Left ventricle myocardium superior (tissue), 1 donor: ENCODE results near the gene PRKD1. TPM values are rescaled to one million over a fixed set of nuclear protein-coding genes. Genes with fewer than 3 reads are reported as not detected.

Experiments used
- ATAC-seq: fragments of 200-7000 bp; cut with Tn5 transposase; one replicate; pipeline ENCODE4 v1.9.1; 2020; ENCODE audit warnings: mild to moderate bottlenecking, moderate library complexity
- DNase-seq: peaks from one replicate; pipeline ENCODE4 v3.0.0-alpha.2; 2020
- intact Hi-C: fragments of 100-400 bp; cut with micrococcal nuclease; formaldehyde crosslinking; loops from one replicate; pipeline ENCODE4 v1.11.0; 2022
- total RNA-seq: library from RNA; stranded (reverse); fragmentation: NEBNext Ultra II Directional; extraction: Animal tissue kit (Norgen Biotek cat#: 25700); gene quantifications from one replicate; pipeline ENCODE4 v1.2.1, GENCODE V29; 2021
- donor health status: DM: no; HTN: yes; CAD: no; lungs with severe emphysema.

PRKD1 gene
- total RNA-seq, 1 donor from 2014 or later: 3.0 TPM

DNA sequence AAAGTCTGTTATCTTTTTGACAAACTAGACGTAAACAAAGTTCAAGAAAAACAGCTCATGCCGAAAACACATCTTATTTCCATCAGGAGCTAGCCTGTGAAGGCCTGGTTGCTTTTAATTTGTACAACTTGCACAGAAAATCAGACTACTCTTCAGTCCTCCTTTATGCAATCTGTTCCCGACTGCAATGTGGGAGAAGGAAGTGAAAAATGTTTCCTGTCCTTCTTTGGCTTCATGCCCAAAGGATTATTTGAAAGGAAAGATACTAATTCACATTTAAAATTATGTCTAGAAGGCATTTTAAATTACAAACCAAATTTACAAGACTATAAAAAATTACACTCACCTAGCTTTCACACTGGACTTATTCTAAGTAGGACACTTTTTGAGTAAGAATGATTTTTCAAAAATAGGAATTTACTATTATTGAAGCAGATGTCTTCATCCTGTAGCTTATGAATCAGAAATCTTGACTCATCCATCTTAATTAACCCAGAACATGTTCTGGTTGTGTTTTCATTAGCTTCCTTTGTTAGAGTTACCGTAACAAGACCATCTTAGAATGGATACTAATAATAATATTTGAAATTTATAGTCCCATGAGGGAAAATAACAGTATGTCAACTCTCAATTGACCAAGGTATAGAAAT, 272.6 kb downstream of the PRKD1 start:
- ATAC-seq (no peak), DNase-seq (no peak)

DNA sequence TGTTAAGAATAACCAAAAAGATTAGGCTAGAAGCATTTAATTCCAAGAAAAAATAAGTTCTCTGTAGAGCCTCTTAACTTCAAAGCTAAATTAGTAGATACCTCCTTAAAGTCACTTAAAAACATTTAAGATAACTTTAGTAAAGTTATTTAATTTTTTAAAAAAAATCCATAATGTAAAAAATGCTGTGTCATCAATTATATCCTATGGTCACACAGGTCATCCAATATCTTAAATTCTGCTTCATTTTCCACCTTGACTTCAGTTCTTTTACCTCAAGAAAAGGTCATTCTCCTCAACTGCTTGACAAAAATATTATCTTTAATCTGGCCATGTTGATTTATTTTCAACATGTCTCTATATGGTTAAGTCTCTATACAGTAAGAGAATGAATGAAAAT, 274.3 kb downstream of the PRKD1 start:
- no peak for DNase-seq

More for the DNA sequence above, 272.6 kb downstream of the PRKD1 start:
- intact Hi-C loops: no loop called here

DNA sequence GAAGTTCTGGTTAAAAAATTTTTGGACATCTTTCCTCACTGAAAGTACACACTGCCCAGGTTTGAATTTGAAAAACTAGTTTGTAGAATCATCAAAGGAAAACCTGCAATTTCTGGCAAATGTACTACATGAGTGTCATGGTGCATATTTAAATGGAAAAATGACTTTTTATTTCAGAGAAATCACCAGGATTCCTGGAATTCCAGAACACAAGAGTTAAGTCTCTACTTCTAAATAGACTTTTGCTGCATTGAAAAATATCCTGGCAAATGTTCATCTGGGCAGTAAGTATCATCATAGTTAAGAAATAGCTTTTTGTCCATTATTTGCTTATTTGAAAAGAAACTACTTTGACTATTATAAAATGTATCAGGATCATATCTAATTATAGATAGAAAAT, 275.1 kb downstream of the PRKD1 start:
- DNase-seq (no peak), ATAC-seq (no peak)
- intact Hi-C loops: no loop called here

More for the DNA sequence above, 274.3 kb downstream of the PRKD1 start:
- intact Hi-C loops: no loop called here
- no peak for ATAC-seq

DNA sequence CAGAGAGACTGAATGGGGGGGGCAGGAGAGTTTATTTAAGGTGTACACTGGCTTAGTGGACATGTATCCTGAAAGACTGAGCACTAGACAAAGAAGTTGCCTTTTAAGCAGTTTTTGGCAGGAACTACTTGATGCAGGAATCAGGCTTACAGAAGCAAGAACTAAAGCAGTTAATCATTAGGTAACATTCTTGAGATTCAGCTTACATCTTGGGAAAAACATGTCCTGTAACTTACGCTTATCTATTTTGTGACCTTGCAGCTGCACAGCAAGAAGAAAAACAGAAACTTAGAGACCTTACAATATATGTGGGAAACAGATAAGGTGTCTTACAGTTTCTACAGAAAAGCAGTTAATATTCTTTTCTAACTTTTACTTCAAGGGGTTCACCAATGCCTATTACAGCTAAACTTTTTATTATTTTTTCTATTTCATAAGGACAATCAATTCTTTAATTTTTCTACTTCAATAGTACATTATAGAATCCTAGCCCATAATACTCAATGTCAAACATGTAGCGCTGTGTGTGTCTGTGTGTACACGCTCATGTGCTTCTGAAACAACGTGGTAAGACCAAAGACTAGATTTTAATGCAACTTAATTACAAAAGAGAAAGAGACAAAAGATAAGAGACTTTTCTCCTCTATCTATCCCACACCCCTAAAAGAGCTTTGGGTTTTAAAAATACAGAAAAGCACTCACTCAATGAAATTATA, 276.9 kb downstream of the PRKD1 start:
- intact Hi-C loops: no loop called here
- DNase-seq (no peak), ATAC-seq (no peak)

DNA sequence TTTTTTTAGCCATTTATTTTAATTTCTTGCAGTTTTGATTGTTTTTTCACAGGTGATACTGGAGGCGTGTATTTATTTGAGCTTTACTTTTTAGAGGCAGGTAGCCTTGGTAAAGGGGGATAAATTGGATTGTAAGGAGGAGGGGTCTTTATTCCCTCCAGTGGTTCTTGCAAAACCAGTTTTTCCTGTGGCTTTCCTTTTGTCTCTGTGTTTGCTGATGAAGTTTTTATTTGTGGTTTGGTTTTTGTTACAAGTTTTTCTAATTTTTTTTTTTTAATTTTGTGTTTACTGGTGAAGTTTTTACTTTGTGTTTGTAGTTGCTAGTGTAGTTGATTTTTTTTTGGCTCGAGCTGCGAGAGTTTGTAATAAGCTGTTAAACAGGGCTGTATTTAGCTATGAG, 278.5 kb downstream of the PRKD1 start:
- DNase-seq (no peak), ATAC-seq (no peak)
- intact Hi-C loops: no loop called here

GRCh38 chr14:29648045-29648444, 279.6 kb downstream of the PRKD1 start:
- ATAC-seq (no peak), DNase-seq (no peak)
- intact Hi-C loops: no loop called here

DNA sequence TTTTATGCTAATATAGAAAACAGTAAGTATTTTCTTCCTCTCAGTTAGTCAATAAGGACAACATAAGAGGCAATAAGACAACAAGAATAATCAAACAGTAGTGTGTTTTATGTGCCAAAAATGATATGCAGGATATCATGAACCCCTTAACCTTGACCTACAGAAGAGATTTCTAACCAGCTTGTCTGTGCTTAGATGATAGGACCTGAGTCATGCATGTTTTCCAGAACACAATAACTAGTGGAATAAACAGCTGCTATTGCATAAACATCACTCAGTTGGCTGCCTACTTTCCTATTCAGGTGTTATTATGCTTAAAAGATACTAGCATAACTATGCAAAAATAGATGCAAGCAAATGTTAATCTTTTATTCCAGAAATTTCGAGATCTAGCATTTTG, 282.5 kb downstream of the PRKD1 start:
- DNase-seq (no peak), ATAC-seq (no peak)
- intact Hi-C loops: no loop called here

DNA sequence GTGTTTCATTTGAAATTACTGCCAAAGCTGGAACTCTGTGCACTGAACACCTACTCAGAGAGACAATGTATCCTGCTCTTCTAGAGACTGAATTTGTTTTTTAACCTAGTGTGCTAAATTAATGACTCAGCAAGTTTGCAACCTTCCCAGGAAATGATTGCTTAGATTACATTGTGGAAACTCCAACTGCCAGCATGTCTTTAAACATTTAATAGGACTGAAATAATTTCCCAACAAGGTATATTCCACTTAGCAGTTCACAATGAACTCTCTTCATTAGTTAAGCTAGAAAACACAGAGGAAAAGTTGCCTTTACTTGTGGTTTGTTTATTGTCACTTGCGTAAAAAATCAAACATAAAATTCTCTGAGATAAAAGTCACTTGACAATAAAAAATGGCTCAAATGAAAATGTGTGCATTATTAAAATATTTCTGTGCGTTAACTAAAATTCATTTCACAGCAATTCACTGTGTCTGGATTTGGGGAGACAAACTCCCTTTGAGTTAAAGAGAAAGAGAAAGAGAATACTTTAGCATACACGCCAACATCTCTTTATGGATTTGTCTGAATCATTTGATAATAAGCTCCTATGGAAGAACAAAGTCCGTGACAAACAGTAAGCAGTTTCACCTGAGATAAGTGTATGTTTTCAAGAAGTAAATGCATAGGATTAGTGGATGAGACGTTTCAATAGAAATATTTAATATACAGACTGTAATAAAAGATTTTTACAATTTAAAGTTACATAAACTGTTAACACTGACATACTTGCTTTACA, 284.0 kb downstream of the PRKD1 start:
- ATAC-seq (no peak), DNase-seq (no peak)
- intact Hi-C loops: no loop called here

- peak; percentile 51 for DNase-seq
- intact Hi-C loops: no loop called here
- peak; percentile 81 for ATAC-seq
Measured at GRCh38 chr14:29637411-29637810, 290.2 kb downstream of the PRKD1 start.

DNA sequence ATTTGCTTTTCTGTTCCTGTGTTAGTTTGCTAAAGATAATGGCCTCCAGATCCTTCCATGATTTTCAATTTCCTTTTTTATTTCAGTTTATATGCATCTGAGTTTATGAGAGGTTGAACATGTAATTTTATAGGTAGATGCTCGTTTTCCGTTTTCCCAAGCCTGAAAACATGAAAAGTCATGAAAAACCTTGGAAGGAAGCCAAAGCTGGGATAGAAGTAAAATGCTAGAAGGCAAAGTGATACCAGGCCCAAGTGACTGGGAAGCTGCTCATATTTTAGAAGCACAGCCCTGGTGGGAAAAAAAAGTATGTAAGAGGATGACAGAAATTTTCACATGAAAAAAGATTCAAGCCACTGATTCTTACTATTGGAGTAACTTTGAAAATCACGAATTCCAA, 290.8 kb downstream of the PRKD1 start:
- DNase-seq (no peak), ATAC-seq (no peak)
- intact Hi-C loops: no loop called here

GRCh38 chr14:29630566-29631160, 297.0 kb downstream of the PRKD1 start:
- intact Hi-C loops: no loop called here
- DNase-seq (no peak), ATAC-seq (no peak)

- DNase-seq (no peak), ATAC-seq (no peak)
- intact Hi-C loops: no loop called here
Measured at GRCh38 chr14:29629839-29630238, 297.8 kb downstream of the PRKD1 start.

DNA sequence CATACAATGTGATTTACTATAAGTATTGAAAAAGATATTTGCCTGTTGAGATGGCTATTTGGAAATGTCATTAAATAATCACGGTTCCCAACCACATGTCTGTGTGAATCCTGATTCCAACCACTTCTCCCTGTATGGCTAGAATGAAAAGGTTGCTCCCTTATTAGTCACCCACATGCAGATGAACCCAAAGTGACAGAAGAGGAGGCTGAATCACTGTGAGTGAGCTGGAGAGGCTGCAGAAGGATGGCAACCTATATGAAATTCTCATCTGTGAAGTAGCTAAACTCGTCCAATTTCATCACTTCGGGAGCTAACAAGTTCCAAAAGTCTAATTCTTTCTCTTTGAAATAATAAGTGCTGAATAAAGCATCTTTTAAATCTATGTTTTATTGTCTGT, 300.5 kb downstream of the PRKD1 start:
- DNase-seq: no peak
- intact Hi-C loops: no loop called here
- ATAC-seq: no peak

DNA sequence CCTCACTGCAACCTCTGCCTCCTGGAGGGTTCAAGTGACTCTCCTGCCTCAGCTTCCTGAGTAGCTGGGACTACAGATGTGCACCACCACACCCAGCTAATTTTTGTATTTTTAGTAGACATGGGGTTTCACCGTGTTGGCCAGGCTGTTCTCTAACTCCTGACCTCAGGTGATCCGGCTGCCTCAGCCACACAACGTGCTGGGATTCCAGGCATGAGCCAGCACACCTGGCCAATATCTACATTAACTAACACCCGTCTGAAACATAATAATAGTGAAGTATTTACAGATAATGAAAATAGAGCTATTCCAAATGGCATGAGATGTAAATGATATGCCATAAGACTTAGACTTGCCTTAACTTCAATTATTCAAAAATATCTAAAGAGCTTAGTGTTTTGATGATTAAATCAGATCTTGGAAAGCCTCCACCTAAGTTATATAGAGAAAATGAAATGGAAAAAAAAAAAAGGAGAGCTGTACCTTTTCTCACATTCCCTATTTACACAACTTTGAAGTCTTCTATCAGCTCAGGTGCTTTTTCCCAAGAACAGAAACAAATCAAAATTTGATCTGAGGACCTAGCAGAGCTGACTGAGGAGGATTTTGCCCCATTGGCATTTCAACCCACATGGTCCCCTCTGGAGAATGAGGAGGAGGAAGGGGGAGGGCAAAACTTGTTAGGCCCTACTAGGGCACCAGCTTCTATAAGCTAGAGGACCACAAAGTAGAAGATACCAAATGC, 309.2 kb downstream of the PRKD1 start:
- DNase-seq: no peak
- ATAC-seq: no peak
- intact Hi-C loops: no loop called here

GRCh38 chr14:29616922-29617321, 310.7 kb downstream of the PRKD1 start:
- DNase-seq: no peak
- no peak for ATAC-seq
- intact Hi-C loops: no loop called here

DNA sequence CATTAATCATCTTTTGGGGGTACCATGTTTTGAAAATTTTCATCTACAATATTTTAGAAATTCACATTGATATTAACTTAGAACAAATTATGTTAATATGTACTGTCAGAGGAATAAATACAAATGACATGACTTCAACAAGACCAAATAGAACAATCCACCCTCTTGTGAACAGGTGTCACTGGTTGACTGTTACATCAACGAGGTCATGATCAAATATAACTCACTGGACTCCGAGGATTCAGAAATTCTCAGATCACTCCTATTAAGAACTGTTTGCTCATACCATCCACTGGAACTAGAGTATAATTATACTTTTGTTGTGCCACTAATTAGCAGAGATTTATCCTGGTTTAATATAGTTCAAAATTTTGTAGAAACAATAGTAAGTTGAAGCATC, 318.8 kb downstream of the PRKD1 start:
- no peak for DNase-seq
- intact Hi-C loops: no loop called here
- no peak for ATAC-seq

DNA sequence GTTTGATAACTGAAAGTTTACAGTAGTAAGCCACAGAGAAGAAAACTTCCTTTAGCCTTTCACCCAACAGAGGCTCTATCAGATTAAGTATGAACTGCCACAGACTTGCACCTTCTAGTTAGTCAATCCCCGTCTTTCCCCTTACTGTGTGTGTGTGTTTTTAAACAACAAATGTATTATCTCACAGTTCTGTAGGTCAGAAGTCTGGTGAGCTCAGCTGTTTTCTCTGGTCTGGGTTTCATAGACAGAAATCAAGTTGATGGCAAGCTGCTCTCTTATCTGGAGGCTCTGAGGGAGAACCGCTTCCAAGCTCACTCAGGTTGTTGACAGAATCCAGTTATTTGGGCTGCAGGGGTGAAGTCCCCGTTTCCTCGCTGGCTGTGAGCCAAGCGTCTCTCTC, 320.5 kb downstream of the PRKD1 start:
- DNase-seq: no peak
- intact Hi-C loops: no loop called here
- ATAC-seq: no peak

- intact Hi-C loops: no loop called here
- ATAC-seq (no peak), DNase-seq (no peak)
Measured at GRCh38 chr14:29603696-29604095, 324.0 kb downstream of the PRKD1 start.

GRCh38 chr14:29601616-29602015, 326.0 kb downstream of the PRKD1 start:
- ATAC-seq (no peak), DNase-seq (no peak)
- intact Hi-C loops: no loop called here
